GM03348 (cell line): ENCODE data around the gene KCNQ1.
A peak's percentile ranks its signal among the peaks of the same experiment; 100 is the strongest.

Experiments used
- DNase-seq: peaks from one replicate; pipeline ENCODE4 v3.0.0; 2012; ENCODE audit warnings: low spot score

The KCNQ1 gene

GRCh38 chr11:2732940-2733628, 288.3 kb downstream of the KCNQ1 start:
- no peak for DNase-seq

- no peak for DNase-seq
Measured at GRCh38 chr11:2734181-2735052, 289.6 kb downstream of the KCNQ1 start.

- DNase-seq, result no peak
Measured at GRCh38 chr11:2735053-2735589, 290.3 kb downstream of the KCNQ1 start.

GRCh38 chr11:2736577-2737225, 291.9 kb downstream of the KCNQ1 start:
- DNase-seq, result no peak

DNA sequence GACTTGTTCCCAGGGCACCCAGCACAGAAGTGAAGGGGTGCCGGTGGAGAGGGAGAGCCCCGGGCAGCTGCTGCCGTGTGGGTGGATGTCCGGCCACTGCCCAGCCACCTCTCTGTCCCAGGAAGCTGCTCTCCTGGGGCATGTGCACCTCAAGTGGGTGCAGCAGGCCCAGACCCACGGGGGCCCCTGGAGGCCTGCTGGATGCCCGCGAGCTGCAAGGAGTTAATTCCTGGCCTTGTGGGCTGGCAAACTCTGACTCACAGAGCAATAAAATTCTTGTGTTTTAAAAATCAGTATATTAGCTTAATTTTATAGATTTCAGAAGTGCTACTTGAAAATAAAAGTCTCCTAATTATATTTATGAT, 292.4 kb downstream of the KCNQ1 start:
- no peak for DNase-seq

- peak; percentile 37 for DNase-seq
Measured at GRCh38 chr11:2737866-2738265, 293.1 kb downstream of the KCNQ1 start.

GRCh38 chr11:2738551-2739431, 294.0 kb downstream of the KCNQ1 start:
- DNase-seq, result no peak

GRCh38 chr11:2739531-2740274, 294.9 kb downstream of the KCNQ1 start:
- no peak for DNase-seq

GRCh38 chr11:2740275-2740940, 295.6 kb downstream of the KCNQ1 start:
- DNase-seq, result no peak

- no peak for DNase-seq
Measured at GRCh38 chr11:2741006-2741376, 296.2 kb downstream of the KCNQ1 start.

- no peak for DNase-seq
Measured at GRCh38 chr11:2741377-2742131, 296.7 kb downstream of the KCNQ1 start.

- no peak for DNase-seq
Measured at GRCh38 chr11:2742201-2742600, 297.4 kb downstream of the KCNQ1 start.

DNA sequence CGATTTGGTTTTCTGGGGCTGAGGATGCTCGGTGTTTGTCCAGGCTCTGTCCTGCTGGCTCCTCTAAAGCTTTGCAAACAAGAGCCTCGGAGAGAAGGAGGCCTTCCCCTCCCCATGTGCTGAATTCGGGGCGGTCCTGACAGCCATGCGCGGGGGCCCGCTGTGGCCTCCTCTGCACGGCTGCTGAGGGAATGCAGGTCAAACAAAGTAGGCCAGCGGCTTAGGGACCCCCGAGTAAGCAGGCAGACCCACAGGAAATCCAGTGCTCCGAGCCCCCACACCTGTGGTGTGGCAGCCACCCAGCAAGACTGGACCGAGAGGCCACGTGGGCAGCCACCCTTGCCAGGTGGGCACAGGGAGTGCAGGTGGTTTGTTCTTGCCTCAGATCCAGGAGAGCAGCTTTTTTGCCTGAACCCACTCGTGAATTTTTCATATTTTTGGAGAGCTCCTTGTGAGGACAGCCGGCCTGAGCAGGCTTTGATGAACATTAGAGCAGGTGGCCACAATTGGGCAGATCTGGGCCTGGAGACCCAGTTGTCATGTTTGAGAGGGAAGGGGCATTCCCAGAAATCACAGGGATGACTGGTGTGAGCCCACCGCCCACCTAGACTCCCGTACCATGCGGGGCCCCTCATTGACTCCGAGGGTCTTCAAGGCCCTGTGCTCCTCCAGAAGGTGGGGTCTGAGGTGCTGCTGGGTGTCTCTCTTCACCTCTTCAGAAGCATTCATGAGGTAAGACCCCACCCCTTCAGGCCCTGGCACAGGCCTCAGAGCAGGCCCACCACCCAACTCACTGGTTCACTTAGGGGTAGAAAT, 298.0 kb downstream of the KCNQ1 start:
- no peak for DNase-seq

GRCh38 chr11:2743427-2744110, 298.8 kb downstream of the KCNQ1 start:
- DNase-seq, result no peak

GRCh38 chr11:2744166-2744565, 299.4 kb downstream of the KCNQ1 start:
- no peak for DNase-seq

DNA sequence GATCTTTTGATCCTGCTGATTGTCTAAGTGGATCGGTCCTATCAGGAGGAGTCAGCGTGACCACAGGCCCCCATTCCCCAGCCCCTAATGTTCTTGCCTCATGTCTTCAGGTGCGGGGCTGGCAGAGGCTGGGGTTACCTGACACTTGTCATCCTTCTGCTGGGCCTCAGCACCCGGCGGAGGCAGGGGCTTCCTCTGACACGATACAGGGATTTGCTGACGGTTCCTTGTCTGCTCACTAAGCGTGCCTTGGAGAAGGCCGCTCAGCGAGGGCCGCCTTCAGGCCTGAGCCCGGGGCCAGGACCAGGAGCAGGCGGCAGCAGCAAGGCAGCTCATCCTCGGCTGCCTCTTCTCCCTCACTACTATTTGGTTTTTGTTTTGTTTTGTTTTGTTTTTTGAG, 300.7 kb downstream of the KCNQ1 start:
- no peak for DNase-seq

DNA sequence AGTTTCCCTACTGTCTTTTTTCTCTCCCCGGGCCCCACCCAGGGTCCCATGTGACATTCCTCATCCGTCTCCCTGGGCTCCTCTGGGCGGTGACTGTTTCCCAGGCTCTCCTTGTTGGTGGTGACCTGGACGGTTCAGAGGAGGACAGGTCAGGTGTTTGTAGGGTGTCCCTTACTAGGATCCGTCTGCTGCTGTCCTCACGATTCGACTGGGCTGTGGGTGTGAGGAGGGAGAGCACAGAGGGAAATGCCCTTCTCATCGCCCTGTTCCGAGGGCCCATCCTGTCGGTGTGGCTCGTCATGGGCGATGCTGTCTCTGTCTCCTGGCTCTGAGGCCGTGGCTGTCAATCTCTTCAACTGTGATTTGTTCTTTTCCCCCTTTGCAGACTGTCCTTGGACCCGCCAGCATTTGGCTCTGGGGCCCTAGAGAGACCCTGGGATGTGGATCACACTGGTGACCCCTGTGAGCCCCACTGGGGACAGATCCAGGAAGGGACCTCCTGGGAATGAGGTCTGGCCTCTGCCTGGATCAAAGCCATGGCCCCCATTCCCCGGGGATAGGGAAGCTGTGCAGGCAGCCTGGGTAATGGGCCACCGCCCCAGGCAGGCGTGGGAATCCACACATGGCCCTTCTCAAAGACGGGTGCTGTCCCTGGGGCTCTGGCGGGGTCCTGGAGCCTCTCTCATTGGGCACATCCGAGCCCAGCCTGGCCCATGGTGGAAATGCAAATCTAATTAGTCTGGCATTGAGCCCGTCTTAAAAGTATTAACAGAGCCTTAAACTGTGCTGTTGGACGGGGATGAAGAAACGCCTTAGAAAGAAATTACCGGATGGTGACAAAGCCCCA, 301.8 kb downstream of the KCNQ1 start:
- DNase-seq, result no peak
